AG09309 (cell line): Measurements from ENCODE around the gene EMCN.
"Not testable (repeated sequence)": the region's sequence is repeated elsewhere in the genome, so short reads cannot be mapped to it uniquely, and the experiment has no call there.

ENCODE experiments used
- DNase-seq: peaks from one replicate; pipeline ENCODE4 v3.0.0-alpha.2; 2010; ENCODE audit warnings: low read depth
- H3K4me3 ChIP-seq: 2 replicates; pipeline ENCODE4 v1.5.1; 2011; ENCODE audit warnings: mild to moderate bottlenecking, low read depth, low read length, moderate library complexity; ENCODE audit not compliant: control insufficient read depth
- TF ChIP-seq, protein P1 (sequence below): IDR thresholded peaks from 2 replicates; pipeline ENCODE4 v1.5.1; 2011; ENCODE audit warnings: mild to moderate bottlenecking, low read depth, low read length, inconsistent platforms; ENCODE audit not compliant: insufficient read depth, control insufficient read depth; ENCODE audit errors: missing control alignments

Gene EMCN

DNA sequence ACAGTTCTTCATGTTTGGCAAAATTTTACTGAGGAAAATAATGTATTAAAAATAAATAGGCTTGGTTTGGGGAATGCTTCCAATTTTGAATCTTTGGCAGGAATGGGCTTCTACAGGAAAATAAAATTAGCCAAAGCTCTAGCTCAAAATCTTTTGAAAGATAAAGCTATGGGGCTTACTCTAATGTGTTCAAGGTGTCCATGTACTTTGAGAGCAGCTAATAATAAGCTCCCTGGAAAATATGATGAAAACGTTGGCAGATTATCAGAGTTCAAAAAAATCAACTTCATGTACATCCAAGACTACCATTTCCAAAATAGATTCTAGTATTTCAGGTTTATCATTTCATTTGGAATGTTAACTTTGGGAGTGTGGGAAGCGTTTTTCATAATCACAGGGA, 158.4 kb downstream of the EMCN start:
- TF ChIP-seq, protein P1, sequence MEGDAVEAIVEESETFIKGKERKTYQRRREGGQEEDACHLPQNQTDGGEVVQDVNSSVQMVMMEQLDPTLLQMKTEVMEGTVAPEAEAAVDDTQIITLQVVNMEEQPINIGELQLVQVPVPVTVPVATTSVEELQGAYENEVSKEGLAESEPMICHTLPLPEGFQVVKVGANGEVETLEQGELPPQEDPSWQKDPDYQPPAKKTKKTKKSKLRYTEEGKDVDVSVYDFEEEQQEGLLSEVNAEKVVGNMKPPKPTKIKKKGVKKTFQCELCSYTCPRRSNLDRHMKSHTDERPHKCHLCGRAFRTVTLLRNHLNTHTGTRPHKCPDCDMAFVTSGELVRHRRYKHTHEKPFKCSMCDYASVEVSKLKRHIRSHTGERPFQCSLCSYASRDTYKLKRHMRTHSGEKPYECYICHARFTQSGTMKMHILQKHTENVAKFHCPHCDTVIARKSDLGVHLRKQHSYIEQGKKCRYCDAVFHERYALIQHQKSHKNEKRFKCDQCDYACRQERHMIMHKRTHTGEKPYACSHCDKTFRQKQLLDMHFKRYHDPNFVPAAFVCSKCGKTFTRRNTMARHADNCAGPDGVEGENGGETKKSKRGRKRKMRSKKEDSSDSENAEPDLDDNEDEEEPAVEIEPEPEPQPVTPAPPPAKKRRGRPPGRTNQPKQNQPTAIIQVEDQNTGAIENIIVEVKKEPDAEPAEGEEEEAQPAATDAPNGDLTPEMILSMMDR, result no peak
- no peak for DNase-seq
- no peak overlapping the region for H3K4me3 ChIP-seq

DNA sequence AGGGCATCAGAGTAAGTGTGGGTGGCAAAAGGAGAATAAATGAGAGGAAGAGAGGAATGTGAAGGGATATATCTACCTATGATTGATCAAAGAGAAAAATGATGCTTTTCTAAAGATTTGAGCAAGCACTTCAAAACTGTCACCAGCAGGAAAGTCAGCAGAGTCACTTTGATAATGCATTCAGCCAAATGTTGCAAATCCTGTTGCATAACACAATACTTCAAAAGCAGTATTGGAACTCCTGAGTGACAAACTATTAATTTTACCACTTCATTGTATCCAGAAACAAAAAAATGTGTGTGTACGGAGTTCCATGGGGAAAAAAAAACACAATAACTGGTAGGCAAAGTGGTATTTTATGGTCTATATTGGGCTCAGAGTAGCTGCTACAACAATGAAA, 160.3 kb downstream of the EMCN start:
- H3K4me3 ChIP-seq, result no peak overlapping the region
- TF ChIP-seq, protein P1, result no peak
- no peak for DNase-seq

DNA sequence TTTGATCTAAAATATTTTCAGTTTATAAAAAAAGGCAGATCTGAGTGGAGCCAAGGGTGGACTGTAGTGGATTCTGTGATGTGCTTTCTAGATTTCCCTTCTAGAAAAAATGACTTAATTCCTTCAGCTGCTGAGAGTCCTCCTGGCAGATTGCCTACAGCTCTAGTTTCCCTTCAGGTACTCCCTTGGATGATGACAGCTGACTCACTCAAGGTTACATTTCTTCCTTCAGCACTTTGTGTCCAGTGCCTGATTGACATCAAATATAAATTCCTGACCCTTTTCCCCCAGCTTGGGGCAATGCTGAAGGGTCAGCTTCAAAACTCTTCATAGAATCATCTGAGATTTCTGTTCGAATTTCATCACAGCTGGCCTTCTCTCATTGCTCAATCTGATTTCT, 161.7 kb downstream of the EMCN start:
- TF ChIP-seq, protein P1, result no peak
- H3K4me3 ChIP-seq, result no peak overlapping the region
- no peak for DNase-seq

DNA sequence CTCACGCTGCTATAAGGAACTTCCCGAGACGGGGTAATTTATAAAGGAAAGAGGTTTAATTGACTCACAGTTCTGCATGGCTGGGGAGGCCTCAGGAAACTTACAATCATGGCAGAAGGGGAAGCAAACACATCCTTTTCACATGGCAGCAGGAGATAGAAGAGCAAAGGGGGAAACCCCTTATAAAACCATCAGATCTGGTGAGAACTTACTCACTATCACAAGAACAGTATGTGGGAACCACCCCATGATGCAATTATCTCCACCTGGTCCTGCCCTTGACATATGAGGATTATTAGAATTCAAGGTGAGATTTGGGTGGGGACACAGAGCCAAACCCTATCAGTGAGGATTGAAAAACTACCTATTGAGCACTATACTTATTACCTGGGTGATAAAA, 165.5 kb downstream of the EMCN start:
- DNase-seq, H3K4me3 ChIP-seq: not testable (repeated sequence)

DNA sequence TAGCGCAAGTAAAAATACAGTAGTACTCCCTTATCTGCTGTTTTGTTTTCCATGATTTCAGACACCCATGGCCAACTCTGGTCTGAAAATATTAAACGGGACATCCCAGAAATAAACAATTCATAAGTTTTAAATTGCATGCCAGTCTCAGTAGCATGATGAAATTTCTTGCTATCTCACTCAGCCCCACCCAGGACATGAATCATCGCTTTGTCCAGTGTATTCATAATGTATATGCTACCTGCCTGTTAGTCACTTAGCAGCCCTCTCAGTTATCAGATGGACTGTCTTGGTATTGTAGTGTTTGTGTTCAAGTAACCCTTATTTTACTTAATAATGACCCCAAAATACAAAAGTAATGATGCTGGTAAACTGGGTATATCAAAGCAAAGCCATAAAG, 169.3 kb downstream of the EMCN start:
- TF ChIP-seq, protein P1, result no peak
- H3K4me3 ChIP-seq, result no peak overlapping the region
- peak; percentile 42 for DNase-seq

DNA sequence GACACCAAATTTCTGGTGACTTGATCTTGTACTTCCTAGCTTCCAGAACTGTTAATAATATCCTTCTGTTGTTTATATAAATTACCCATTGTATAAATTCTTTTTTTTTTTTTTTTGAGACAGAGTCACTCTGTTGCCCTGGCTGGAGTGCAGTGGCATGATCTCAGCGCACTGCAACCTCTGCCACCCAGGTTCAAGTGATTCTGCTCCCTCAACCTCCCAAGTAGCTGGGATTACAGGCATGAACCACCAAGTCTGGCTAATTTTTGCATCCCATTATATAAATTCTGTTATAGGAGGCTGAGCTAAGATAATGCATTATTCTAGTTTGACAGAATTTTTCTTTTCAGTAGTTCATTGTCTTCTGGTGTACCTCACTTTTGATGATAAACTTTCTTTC, 170.6 kb downstream of the EMCN start:
- no peak overlapping the region for H3K4me3 ChIP-seq
- no peak for DNase-seq
- TF ChIP-seq, protein P1, result no peak

DNA sequence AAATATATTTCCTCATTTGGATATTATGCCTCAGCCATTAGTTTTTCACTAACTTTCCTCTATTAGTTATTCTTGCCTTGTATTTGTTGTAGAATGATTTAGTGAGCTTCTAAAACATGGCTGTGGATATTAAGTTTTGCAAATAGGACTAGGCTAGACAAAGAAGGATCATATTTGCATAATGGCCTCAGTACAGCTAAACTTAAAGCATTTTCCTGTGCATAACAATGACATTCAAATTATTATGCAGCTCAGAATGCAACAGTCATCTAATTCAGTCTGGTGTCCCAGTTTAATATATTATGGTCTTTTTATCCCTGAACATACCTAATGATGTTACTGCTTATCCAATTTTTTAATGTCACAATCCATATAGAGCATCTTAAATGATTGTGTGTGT, 172.2 kb downstream of the EMCN start:
- no peak for DNase-seq
- no peak overlapping the region for H3K4me3 ChIP-seq
- TF ChIP-seq, protein P1, result no peak
